Hepatocyte (in vitro differentiated cells): Measurements from ENCODE around the gene CAMK1G.

Experiments used
- EZH2 ChIP-seq: fragments of 200-600 bp; sonication (generic); IDR thresholded peaks from 2 replicates; pipeline ENCODE4 v1.6.1; 2016; ENCODE audit warnings: antibody characterized with exemption, mild to moderate bottlenecking, borderline replicate concordance
- TF ChIP-seq, protein P1 (sequence below): fragments of 200-600 bp; sonication (generic); IDR thresholded peaks from 2 replicates; pipeline ENCODE4 v1.5.1; 2016; ENCODE audit warnings: antibody characterized with exemption, mild to moderate bottlenecking; ENCODE audit not compliant: poor library complexity

GRCh38 chr1:209641832-209642172 is 58.3 kb downstream of the CAMK1G start:
- TF ChIP-seq, protein P1, sequence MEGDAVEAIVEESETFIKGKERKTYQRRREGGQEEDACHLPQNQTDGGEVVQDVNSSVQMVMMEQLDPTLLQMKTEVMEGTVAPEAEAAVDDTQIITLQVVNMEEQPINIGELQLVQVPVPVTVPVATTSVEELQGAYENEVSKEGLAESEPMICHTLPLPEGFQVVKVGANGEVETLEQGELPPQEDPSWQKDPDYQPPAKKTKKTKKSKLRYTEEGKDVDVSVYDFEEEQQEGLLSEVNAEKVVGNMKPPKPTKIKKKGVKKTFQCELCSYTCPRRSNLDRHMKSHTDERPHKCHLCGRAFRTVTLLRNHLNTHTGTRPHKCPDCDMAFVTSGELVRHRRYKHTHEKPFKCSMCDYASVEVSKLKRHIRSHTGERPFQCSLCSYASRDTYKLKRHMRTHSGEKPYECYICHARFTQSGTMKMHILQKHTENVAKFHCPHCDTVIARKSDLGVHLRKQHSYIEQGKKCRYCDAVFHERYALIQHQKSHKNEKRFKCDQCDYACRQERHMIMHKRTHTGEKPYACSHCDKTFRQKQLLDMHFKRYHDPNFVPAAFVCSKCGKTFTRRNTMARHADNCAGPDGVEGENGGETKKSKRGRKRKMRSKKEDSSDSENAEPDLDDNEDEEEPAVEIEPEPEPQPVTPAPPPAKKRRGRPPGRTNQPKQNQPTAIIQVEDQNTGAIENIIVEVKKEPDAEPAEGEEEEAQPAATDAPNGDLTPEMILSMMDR = no peak
- TF ChIP-seq EZH2 = no peak
